ENCODE data around the gene IRF9. TPM values are rescaled to one million over a fixed set of nuclear protein-coding genes. Genes with fewer than 3 reads are reported as not detected.

IRF9 gene
- total and polyA plus RNA-seq, 2 of the 13 experiments (the other 11 are each of a cell fraction or from before 2014, with no cell fraction given), result 14.9 to 49.7 TPM

- TF ChIP-seq DZIP1 (CRISPR knock-in tag; IDR thresholded peaks at IDR 0.05) (no peak), SIN3B (IDR thresholded peaks at IDR 0.05; ENCODE audit: low read length) (no peak), ZNF678 (CRISPR knock-in tag; IDR thresholded peaks at IDR 0.05) (no peak), ZSCAN22 (CRISPR knock-in tag; IDR thresholded peaks at IDR 0.05) (no peak), ZBTB3 (CRISPR knock-in tag; IDR thresholded peaks at IDR 0.05; ENCODE audit: borderline replicate concordance, low read depth) (no peak; the same call in 1 of the 2 replicates), ZBTB7B (CRISPR knock-in tag; IDR thresholded peaks at IDR 0.05) (peak; percentile 57), ZGPAT (CRISPR knock-in tag; IDR thresholded peaks at IDR 0.05) (peak; percentile 77; the same call in 1 of the 2 replicates), ZNF546 (CRISPR knock-in tag; conservative IDR thresholded peaks at IDR 0.05) (0 out of 2 replicates have a peak, but pooled peaks have one; percentile 48), ZNF354B (CRISPR knock-in tag; IDR thresholded peaks at IDR 0.05) (no peak), ZNF362 (CRISPR knock-in tag; IDR thresholded peaks at IDR 0.05; ENCODE audit: borderline replicate concordance) (peak; percentile 59; the same call in 1 of the 2 replicates), ZMAT5 (CRISPR knock-in tag; IDR thresholded peaks at IDR 0.05; ENCODE audit: borderline replicate concordance, low read depth) (no peak), YEATS4 (CRISPR knock-in tag; IDR thresholded peaks at IDR 0.05; ENCODE audit: borderline replicate concordance) (peak; percentile 56; the same call in 1 of the 2 replicates), TCF12 (IDR thresholded peaks at IDR 0.05) (no peak), TCF12 (CRISPR knock-in tag; IDR thresholded peaks at IDR 0.05) (no peak), ZNF431 (CRISPR knock-in tag; IDR thresholded peaks at IDR 0.05; ENCODE audit: borderline replicate concordance, low read depth) (no peak), SMAD1 (CRISPR knock-in tag; IDR thresholded peaks at IDR 0.05; ENCODE audit: borderline replicate concordance, low read depth) (peak; percentile 32; the same call in 1 of the 2 replicates), RXRB (CRISPR knock-in tag; IDR thresholded peaks at IDR 0.05; ENCODE audit: borderline replicate concordance) (peak; percentile 89), ZNF619 (CRISPR knock-in tag; IDR thresholded peaks at IDR 0.05) (peak; percentile 91; the same call in 1 of the 2 replicates), WIZ (CRISPR knock-in tag; IDR thresholded peaks at IDR 0.05) (peak; percentile 83), UBTF (CRISPR knock-in tag; IDR thresholded peaks at IDR 0.05) (peak; percentile 17; the same call in 1 of the 2 replicates), SCMH1 (CRISPR knock-in tag; IDR thresholded peaks at IDR 0.05; ENCODE audit: borderline replicate concordance) (no peak)
Measured at GRCh38 chr14:24130717-24131548, 30.1 kb upstream of the IRF9 start (continued).

Measured in HepG2 (cell line).